Activated CD4-positive, alpha-beta T cell treated with anti-CD3 and anti-CD28 coated beads, Interleukin-2, Interleukin-6, amounts not matched to agents 100 ng/mL and 50 ng/mL, durations not matched to agents 16 hours and 8 hours (primary cell): ENCODE measurements around the gene ATP10A.

Experiments used
- DNase-seq: peaks from one replicate; pipeline ENCODE4 v3.0.0-alpha.2; 2020

ATP10A gene

GRCh38 chr15:25736461-25736860 lies 126.7 kb downstream of the ATP10A start:
- no peak for DNase-seq

GRCh38 chr15:25735550-25736384 lies 127.4 kb downstream of the ATP10A start:
- no peak for DNase-seq

GRCh38 chr15:25734680-25735355 lies 128.3 kb downstream of the ATP10A start:
- DNase-seq, result no peak

GRCh38 chr15:25733856-25734679 lies 129.1 kb downstream of the ATP10A start:
- no peak for DNase-seq

- no peak for DNase-seq
These were observed 129.9 kb downstream of the ATP10A start for GRCh38 chr15:25733036-25733855.

GRCh38 chr15:25732191-25732590 lies 130.9 kb downstream of the ATP10A start:
- DNase-seq, result no peak

GRCh38 chr15:25731411-25731810 lies 131.7 kb downstream of the ATP10A start:
- no peak for DNase-seq

- no peak for DNase-seq
These were observed 132.2 kb downstream of the ATP10A start for GRCh38 chr15:25730918-25731317.

GRCh38 chr15:25728816-25729215 lies 134.3 kb downstream of the ATP10A start:
- DNase-seq, result no peak

GRCh38 chr15:25727867-25728600 lies 135.1 kb downstream of the ATP10A start:
- no peak for DNase-seq

GRCh38 chr15:25727116-25727515 lies 136.0 kb downstream of the ATP10A start:
- DNase-seq, result no peak

GRCh38 chr15:25725758-25726157 lies 137.4 kb downstream of the ATP10A start:
- DNase-seq, result no peak

- DNase-seq, result no peak
These were observed 138.2 kb downstream of the ATP10A start for GRCh38 chr15:25724899-25725298.

- DNase-seq, result no peak
These were observed 141.5 kb downstream of the ATP10A start for GRCh38 chr15:25721605-25721955.

- no peak for DNase-seq
These were observed 143.8 kb downstream of the ATP10A start for GRCh38 chr15:25719101-25719985.

- no peak for DNase-seq
These were observed 144.5 kb downstream of the ATP10A start for GRCh38 chr15:25718597-25718996.

GRCh38 chr15:25718169-25718536 lies 145.0 kb downstream of the ATP10A start:
- DNase-seq, result no peak

GRCh38 chr15:25717457-25718168 lies 145.5 kb downstream of the ATP10A start:
- no peak for DNase-seq

GRCh38 chr15:25717127-25717456 lies 146.0 kb downstream of the ATP10A start:
- DNase-seq, result no peak

- no peak for DNase-seq
These were observed 146.6 kb downstream of the ATP10A start for GRCh38 chr15:25716414-25717126.
